GM12864 (cell line): Measurements from ENCODE around the gene PARM1.

Experiments
- DNase-seq: peaks from one replicate; pipeline ENCODE4 v3.0.0-alpha.2; 2011; ENCODE audit warnings: low read depth
- H3K4me3 ChIP-seq: 2 replicates; pipeline ENCODE4 v1.5.1; 2011; ENCODE audit warnings: mild to moderate bottlenecking, low read depth, low read length, control low read depth
- TF ChIP-seq, protein P1 (sequence below): IDR thresholded peaks from 2 replicates; pipeline ENCODE4 v1.5.1; 2011; ENCODE audit warnings: low read depth, mild to moderate bottlenecking, moderate library complexity, low read length, control low read depth, inconsistent platforms; ENCODE audit errors: missing control alignments

Gene PARM1

DNA sequence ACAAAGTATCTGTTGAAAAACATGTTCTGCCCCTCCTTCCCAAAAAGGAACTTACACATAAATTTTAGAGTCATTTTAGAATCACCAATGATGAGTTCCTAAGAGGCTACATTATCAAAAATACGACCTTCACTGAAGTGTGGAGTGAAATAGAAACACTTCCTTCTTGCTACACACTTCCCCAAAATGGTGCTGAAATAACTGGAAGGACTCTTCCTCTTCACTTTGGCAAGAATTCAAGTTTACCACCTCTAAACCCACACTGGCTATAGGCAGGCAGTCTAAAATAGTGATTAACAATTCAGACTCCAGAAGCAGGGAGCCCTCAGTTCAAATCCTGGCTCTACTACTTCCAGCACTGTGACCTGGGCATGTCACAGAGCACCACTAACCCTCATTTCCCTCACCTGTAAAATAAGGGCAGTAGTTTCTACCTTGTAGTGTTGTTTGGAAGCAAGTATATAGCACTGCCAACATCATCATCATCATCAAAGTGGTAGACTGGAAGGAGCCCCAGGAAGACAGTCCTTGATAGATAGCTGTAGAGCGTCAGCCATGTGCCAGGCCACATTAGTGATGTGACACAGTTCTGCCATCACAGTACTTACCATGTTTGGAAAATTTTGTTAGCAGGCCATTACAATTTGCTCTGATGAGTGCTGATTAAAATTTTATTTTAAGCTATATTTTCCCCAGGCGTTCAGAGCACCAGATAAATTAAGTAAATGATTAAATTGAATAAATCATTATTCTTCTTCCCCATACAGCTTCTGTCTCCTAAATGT is 103.3 kb downstream of the PARM1 start:
- TF ChIP-seq, protein P1, sequence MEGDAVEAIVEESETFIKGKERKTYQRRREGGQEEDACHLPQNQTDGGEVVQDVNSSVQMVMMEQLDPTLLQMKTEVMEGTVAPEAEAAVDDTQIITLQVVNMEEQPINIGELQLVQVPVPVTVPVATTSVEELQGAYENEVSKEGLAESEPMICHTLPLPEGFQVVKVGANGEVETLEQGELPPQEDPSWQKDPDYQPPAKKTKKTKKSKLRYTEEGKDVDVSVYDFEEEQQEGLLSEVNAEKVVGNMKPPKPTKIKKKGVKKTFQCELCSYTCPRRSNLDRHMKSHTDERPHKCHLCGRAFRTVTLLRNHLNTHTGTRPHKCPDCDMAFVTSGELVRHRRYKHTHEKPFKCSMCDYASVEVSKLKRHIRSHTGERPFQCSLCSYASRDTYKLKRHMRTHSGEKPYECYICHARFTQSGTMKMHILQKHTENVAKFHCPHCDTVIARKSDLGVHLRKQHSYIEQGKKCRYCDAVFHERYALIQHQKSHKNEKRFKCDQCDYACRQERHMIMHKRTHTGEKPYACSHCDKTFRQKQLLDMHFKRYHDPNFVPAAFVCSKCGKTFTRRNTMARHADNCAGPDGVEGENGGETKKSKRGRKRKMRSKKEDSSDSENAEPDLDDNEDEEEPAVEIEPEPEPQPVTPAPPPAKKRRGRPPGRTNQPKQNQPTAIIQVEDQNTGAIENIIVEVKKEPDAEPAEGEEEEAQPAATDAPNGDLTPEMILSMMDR = no peak
- peak; percentile 10 for DNase-seq
- no peak overlapping the region for H3K4me3 ChIP-seq

DNA sequence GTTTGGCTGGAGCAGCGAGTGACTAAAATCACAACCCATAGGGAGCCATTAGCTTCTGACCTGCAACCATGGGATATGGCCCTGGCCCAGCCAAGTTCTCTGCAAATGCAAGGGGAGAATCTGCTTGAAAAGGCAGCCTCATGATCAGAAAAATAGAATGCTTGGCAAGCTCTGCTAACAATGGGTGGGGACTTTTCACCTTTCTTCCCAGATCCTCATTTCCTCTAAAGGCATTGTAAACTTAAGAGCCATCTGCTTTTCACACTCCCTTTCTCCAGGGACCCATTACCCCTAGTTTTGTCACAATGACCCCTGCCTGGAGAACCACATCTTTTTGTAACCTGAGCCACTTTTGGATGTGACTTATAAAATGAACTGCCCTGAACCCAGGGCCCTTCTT is 104.3 kb downstream of the PARM1 start:
- DNase-seq = no peak
- H3K4me3 ChIP-seq = no peak overlapping the region
- TF ChIP-seq, protein P1 = no peak

DNA sequence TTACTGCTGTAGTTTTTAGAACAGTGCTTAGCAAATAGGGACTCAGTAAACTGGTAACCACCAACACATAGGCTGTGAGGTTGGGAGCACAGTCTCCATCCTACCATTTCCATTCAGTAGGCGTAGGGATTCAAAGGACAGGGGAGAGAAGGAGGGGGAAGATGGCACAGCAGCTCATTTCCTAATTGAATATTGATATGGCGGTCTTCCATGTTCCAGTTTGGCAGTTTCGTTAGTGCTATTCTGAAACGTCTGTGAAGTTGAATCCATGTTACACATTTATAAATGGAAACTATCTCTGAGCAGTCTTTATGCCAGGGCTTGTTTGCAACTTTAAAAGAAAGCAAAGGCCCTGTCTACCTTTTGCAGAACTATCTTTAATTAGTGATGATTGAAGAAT is 105.5 kb downstream of the PARM1 start:
- no peak for DNase-seq
- TF ChIP-seq, protein P1 = no peak
- no peak overlapping the region for H3K4me3 ChIP-seq

DNA sequence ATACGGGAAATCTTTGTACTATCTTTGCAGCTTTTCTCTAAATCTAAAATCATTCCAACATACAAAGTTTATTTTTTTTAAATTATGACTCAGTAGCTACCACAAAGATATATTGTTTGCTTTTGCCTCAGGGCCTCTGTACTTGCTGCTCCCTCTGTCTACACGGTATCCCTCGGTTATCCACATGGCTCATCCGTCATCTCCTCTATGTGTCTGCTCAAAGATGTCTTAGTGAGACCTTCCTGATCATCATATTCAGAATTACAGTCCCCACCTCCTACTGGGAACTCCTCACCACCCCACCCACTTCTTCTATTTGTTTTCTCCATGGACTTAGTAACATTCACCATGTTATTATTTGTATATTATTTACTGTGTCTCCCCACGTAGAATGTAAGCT is 107.8 kb downstream of the PARM1 start:
- TF ChIP-seq, protein P1 = no peak
- DNase-seq = no peak
- H3K4me3 ChIP-seq = no peak overlapping the region

DNA sequence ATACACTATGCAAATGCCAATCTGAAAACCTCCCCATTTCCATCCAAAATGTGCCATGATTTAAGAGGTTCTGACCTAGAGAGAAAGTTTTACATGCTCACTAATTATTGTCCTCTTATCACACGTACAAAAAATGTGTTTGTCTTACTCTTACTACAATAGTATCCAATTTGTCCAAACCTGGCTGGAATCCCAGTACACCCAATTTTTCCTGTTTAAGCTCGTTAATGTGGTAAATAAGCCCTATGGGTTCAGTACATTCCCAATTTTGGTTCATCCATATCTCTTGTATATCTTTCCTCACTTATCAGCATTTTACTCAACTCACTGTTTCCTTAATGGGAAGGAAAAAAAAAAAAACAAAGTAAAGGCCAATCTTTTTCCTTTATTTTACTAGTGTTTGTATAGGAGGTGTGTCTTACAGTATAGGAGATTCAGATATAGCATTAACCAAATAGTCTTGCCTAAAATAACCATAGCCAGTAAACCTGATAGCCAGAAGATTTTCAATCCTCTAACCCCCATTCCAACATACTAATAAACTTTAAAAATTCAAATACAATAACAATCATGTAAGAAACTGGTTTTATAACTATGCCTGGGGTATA is 109.8 kb downstream of the PARM1 start:
- TF ChIP-seq, protein P1 = no peak
- no peak overlapping the region for H3K4me3 ChIP-seq
- no peak for DNase-seq

DNA sequence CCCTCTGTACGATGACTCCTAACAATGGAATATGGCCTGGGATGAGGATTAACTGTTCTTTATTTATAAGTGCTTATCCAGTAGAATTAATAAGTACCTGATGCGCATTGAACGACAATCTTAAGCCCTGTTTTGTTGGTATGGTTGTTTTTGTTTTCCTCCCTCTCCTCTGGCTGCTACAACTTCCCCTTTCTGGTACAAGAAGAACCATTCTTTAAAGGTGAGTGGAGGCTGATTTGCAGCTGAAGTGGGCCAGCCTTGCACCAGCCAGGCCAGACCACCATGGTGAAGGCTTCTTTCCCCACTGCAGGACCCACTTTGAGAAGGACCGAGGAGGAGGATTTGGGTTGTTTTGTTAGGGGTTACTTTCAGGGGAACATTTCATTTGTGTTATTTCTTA is 113.3 kb downstream of the PARM1 start:
- no peak for DNase-seq
- no peak overlapping the region for H3K4me3 ChIP-seq
- TF ChIP-seq, protein P1 = no peak
